Panc1 (cell line): Measurements from ENCODE around the gene AKAP5. TPM values are rescaled to one million over a fixed set of nuclear protein-coding genes. Genes with fewer than 3 reads are reported as not detected.

ENCODE experiments used
- ATAC-seq: fragments of 200-7000 bp; cut with Tn5 transposase; 2 replicates; pipeline ENCODE4 v1.9.1; 2020; ENCODE audit warnings: mild to moderate bottlenecking, moderate library complexity
- BruUV-seq: library from RNA; stranded (reverse); fragments of 400-500 nt; replicated peaks from 2 replicates; lab custom pipeline; 2021; lab: Mats Ljungman, UMichigan
- CTCF ChIA-PET: fragments of 300-600 bp; sonication (Branson Sonifier 250); formaldehyde crosslinking; loops from one replicate; lab custom pipeline; 2022; ENCODE audit warnings: antibody characterized with exemption; lab: Charles Lee
- POLR2A ChIA-PET: fragments of 300-600 bp; sonication (Branson Sonifier 250); formaldehyde crosslinking; loops from one replicate; lab custom pipeline; 2022; ENCODE audit warnings: antibody characterized with exemption; lab: Charles Lee
- DNase-seq: peaks from one replicate; pipeline ENCODE4 v3.0.0-alpha.2; 2010; ENCODE audit warnings: low read depth, low spot score
- H3K27ac ChIP-seq: 2 replicates; pipeline ENCODE4 v1.5.1; 2011; ENCODE audit warnings: mild to moderate bottlenecking, low read length, inconsistent platforms
- H3K27me3 ChIP-seq: fragments of 200-500 bp; sonication (Bioruptor generic); 2 replicates; pipeline ENCODE4 v1.6.0; 2014; ENCODE audit warnings: low read length, inconsistent platforms; ENCODE audit not compliant: control insufficient read depth, insufficient read depth
- H3K36me3 ChIP-seq: fragments of 200-500 bp; sonication (Bioruptor generic); 2 replicates; pipeline ENCODE4 v1.5.1; 2014; ENCODE audit warnings: inconsistent platforms, mild to moderate bottlenecking, low read length, moderate library complexity; ENCODE audit not compliant: control insufficient read depth, insufficient read depth
- H3K4me1 ChIP-seq: 2 replicates; pipeline ENCODE4 v1.5.1; 2011; ENCODE audit warnings: inconsistent platforms, mild to moderate bottlenecking, low read length, moderate library complexity; ENCODE audit not compliant: control insufficient read depth, insufficient read depth
- H3K4me3 ChIP-seq, 2 experiments: 2 replicates each; pipeline ENCODE4 v1.5.1; 2011 to 2012; ENCODE audit warnings: low read depth in 2 of 2, low read length in 2 of 2, mild to moderate bottlenecking in 2 of 2, inconsistent platforms in 1 of 2, moderate library complexity in 1 of 2
- H3K9me3 ChIP-seq: fragments of 200-500 bp; sonication (Bioruptor generic); 2 replicates; pipeline ENCODE4 v1.5.1; 2014; ENCODE audit warnings: low read depth, mild to moderate bottlenecking, inconsistent platforms, low read length, moderate library complexity; ENCODE audit not compliant: control insufficient read depth, insufficient read depth
- POLR2AphosphoS5 ChIP-seq: IDR thresholded peaks from 2 replicates; pipeline ENCODE4 v1.6.1; 2012; ENCODE audit warnings: mild to moderate bottlenecking, low read depth, low read length, moderate library complexity
- SIN3A ChIP-seq: IDR thresholded peaks from 2 replicates; pipeline ENCODE4 v1.6.1; 2012; ENCODE audit warnings: low read depth, mild to moderate bottlenecking, low read length, moderate library complexity, borderline replicate concordance; ENCODE audit not compliant: insufficient read depth
- in situ Hi-C: cut with HindIII; loops from 2 replicates; pipeline ENCODE4 v1.10.0; 2016; ENCODE audit warnings: low sequenced_read_pairs, low pct_unique_long_range_greater_than_20kb
- intact Hi-C: fragments of 100-400 bp; cut with micrococcal nuclease; formaldehyde crosslinking; loops from one replicate; pipeline ENCODE4 v1.10.0; 2022; ENCODE audit not compliant: unreplicated experiment
- total RNA-seq: library from RNA; stranded (reverse); gene quantifications from one replicate; pipeline ENCODE4 v1.2.1, GENCODE V29; 2021; ENCODE audit not compliant: unreplicated experiment
- TF ChIP-seq, protein P1 (sequence below): fragments of 450-650 bp; IDR thresholded peaks from 2 replicates; pipeline ENCODE4 v1.5.1; 2017; ENCODE audit warnings: mild to moderate bottlenecking
- TF ChIP-seq, protein P2 (sequence below), 2 experiments: IDR thresholded peaks; 2 replicates each; pipeline ENCODE4 v1.6.1; 2011 to 2012; ENCODE audit warnings: low read depth in 2 of 2, control low read depth in 1 of 2, low read length in 1 of 2, mild to moderate bottlenecking in 1 of 2, moderate library complexity in 1 of 2; ENCODE audit not compliant: insufficient read depth in 1 of 2

Gene AKAP5
- total RNA-seq, 1 experiment from 2014 or later = 0.64 TPM

DNA sequence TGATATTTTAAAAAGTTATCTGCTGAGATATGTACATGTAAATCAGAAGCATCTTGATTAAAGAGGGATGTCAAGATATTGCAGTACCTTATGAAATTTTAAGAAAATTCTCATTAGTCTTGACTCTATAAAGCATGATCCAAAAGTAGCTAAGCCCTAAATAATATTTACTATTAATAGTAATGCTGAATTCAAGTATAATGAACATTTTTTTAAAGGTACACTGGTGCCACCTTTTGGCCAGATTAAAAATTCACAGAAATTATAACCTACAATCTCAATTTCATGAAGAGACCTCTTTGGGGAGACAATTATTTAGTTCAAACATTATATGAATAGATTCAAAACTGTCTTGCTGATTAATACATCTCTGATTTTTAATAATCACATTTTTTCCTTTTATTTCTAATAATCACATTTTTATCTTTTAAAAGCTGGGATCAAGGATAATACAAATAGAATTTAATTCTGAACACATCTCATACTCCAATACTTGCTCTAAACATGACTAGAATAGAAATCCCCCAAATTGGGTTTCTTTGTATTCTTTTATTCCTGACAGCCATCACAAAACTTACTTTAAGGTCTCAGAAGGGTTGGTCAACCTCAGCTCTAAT lies 13.4 kb downstream of the AKAP5 start:
- intact Hi-C loops (loop anchor here (10.0 kb wide), 1 partner anchor 134 kb away; no protein-coding TSS in a partner anchor), in situ Hi-C loops (no loop called here)
- DNase-seq (no peak), ATAC-seq (no peak)
- no peaks in the 10 kb centered on the region for H3K4me1 ChIP-seq
- ChIA-PET POLR2A (no interaction called here), CTCF (no interaction called here)
- no peaks in the 10 kb centered on the region for H3K27me3 ChIP-seq
- no peak overlapping the region for H3K4me3 ChIP-seq
- BruUV-seq = no TSS peak
- no peak overlapping the region for H3K27ac ChIP-seq
- no peaks in the 10 kb centered on the region for H3K9me3 ChIP-seq
- TF ChIP-seq POLR2AphosphoS5 = no peak
- TF ChIP-seq, protein P1, sequence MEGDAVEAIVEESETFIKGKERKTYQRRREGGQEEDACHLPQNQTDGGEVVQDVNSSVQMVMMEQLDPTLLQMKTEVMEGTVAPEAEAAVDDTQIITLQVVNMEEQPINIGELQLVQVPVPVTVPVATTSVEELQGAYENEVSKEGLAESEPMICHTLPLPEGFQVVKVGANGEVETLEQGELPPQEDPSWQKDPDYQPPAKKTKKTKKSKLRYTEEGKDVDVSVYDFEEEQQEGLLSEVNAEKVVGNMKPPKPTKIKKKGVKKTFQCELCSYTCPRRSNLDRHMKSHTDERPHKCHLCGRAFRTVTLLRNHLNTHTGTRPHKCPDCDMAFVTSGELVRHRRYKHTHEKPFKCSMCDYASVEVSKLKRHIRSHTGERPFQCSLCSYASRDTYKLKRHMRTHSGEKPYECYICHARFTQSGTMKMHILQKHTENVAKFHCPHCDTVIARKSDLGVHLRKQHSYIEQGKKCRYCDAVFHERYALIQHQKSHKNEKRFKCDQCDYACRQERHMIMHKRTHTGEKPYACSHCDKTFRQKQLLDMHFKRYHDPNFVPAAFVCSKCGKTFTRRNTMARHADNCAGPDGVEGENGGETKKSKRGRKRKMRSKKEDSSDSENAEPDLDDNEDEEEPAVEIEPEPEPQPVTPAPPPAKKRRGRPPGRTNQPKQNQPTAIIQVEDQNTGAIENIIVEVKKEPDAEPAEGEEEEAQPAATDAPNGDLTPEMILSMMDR = peak; percentile 30; the same call in 1 of the 2 replicates
- no peaks in the 10 kb centered on the region for H3K36me3 ChIP-seq

DNA sequence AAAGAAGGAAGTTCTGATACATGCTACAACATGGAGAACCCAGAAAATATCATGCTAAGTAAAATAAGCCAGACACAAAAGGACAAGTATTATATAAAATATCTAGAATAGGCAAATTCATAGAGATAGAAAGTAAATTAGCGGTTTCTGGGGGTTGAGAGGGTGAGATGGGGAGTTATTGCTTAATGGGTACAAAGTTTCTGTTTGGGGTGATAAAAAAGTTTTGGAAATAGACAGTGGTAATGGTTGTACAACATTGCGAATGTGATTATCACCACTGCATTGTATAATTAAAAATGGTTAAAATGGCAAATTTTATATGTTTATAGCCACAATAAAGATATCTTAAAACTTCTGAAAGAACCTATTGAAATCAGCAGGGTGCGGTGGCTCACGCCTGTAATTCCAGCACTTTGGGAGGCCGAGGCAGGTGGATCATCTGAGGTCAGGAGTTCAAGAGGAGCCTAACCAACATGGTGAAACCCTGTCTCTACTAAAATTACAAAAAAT lies 23.3 kb downstream of the AKAP5 start:
- POLR2A ChIA-PET = no interaction called here
- in situ Hi-C loops (no loop called here), intact Hi-C loops (no loop called here)
- TF ChIP-seq SIN3A (no peak), POLR2AphosphoS5 (no peak)
- TF ChIP-seq, protein P2, sequence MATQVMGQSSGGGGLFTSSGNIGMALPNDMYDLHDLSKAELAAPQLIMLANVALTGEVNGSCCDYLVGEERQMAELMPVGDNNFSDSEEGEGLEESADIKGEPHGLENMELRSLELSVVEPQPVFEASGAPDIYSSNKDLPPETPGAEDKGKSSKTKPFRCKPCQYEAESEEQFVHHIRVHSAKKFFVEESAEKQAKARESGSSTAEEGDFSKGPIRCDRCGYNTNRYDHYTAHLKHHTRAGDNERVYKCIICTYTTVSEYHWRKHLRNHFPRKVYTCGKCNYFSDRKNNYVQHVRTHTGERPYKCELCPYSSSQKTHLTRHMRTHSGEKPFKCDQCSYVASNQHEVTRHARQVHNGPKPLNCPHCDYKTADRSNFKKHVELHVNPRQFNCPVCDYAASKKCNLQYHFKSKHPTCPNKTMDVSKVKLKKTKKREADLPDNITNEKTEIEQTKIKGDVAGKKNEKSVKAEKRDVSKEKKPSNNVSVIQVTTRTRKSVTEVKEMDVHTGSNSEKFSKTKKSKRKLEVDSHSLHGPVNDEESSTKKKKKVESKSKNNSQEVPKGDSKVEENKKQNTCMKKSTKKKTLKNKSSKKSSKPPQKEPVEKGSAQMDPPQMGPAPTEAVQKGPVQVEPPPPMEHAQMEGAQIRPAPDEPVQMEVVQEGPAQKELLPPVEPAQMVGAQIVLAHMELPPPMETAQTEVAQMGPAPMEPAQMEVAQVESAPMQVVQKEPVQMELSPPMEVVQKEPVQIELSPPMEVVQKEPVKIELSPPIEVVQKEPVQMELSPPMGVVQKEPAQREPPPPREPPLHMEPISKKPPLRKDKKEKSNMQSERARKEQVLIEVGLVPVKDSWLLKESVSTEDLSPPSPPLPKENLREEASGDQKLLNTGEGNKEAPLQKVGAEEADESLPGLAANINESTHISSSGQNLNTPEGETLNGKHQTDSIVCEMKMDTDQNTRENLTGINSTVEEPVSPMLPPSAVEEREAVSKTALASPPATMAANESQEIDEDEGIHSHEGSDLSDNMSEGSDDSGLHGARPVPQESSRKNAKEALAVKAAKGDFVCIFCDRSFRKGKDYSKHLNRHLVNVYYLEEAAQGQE (IDR thresholded peaks at IDR 0.05; ENCODE audit: insufficient read depth in 1 of 2, low read depth in 2 of 2, low read length in 1 of 2) = no peak
- TF ChIP-seq, protein P1 = no peak
- ATAC-seq (no peak), DNase-seq (no peak)
- Histone ChIP-seq H3K4me1 (no peaks in the 10 kb centered on the region), H3K4me3 (no peak overlapping the region), H3K36me3 (peaks cover 10% of the 10 kb centered on the region), H3K27me3 (no peaks in the 10 kb centered on the region), H3K9me3 (no peaks in the 10 kb centered on the region), H3K27ac (no peak overlapping the region)
- no TSS peak for BruUV-seq
- CTCF ChIA-PET = no interaction called here
